DND-41 (cell line): ENCODE data around the gene JARID2.

Source experiments
- EZH2 ChIP-seq: IDR thresholded peaks from 3 replicates; pipeline ENCODE4 v1.6.1; 2012; ENCODE audit warnings: borderline replicate concordance, low read depth, mild to moderate bottlenecking, moderate library complexity, low read length, inconsistent platforms; ENCODE audit not compliant: severe bottlenecking
- TF ChIP-seq, protein P1 (sequence below): IDR thresholded peaks from 2 replicates; pipeline ENCODE4 v1.5.1; 2012; ENCODE audit warnings: borderline replicate concordance, low read length, moderate library complexity, mild to moderate bottlenecking; ENCODE audit not compliant: poor library complexity, severe bottlenecking; ENCODE audit errors: extremely low read depth

GRCh38 chr6:15491986-15492269 is 246.1 kb downstream of the JARID2 start:
- TF ChIP-seq, protein P1, sequence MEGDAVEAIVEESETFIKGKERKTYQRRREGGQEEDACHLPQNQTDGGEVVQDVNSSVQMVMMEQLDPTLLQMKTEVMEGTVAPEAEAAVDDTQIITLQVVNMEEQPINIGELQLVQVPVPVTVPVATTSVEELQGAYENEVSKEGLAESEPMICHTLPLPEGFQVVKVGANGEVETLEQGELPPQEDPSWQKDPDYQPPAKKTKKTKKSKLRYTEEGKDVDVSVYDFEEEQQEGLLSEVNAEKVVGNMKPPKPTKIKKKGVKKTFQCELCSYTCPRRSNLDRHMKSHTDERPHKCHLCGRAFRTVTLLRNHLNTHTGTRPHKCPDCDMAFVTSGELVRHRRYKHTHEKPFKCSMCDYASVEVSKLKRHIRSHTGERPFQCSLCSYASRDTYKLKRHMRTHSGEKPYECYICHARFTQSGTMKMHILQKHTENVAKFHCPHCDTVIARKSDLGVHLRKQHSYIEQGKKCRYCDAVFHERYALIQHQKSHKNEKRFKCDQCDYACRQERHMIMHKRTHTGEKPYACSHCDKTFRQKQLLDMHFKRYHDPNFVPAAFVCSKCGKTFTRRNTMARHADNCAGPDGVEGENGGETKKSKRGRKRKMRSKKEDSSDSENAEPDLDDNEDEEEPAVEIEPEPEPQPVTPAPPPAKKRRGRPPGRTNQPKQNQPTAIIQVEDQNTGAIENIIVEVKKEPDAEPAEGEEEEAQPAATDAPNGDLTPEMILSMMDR: no peak
- no peak for TF ChIP-seq EZH2
